SK-N-SH (cell line): ENCODE data around the gene LIG1. TPM values are rescaled to one million over a fixed set of nuclear protein-coding genes. Genes with fewer than 3 reads are reported as not detected.
A peak's percentile ranks its signal among the peaks of the same experiment; 100 is the strongest.

Experiments used
- CTCF ChIA-PET: fragments of 300-600, 350-600 bp; formaldehyde crosslinking; extraction: SDS; loops from one replicate; lab custom pipeline; 2021; lab: Yijun Ruan, JAX
- POLR2A ChIA-PET: fragments of 350-600 bp; sonication (Branson Sonifier 250); formaldehyde crosslinking; extraction: SDS; loops from one replicate; lab custom pipeline; 2020; ENCODE audit warnings: antibody characterized with exemption, inconsistent platforms; lab: Yijun Ruan, JAX
- DNase-seq: peaks from one replicate; pipeline ENCODE4 v3.0.0; 2012
- H2AFZ ChIP-seq: fragments of 200-600 bp; sonication (generic); 2 replicates; pipeline ENCODE4 v1.8.1; 2016; ENCODE audit warnings: antibody characterized with exemption, mild to moderate bottlenecking, low read depth
- H3F3A ChIP-seq: fragments of 200-600 bp; sonication (generic); replicated peaks from 2 replicates; pipeline ENCODE3; 2016; ENCODE audit warnings: antibody characterized with exemption, mild to moderate bottlenecking; ENCODE audit not compliant: insufficient read depth
- H3K27ac ChIP-seq, 2 experiments: fragments of 200-500 bp in 1 of 2; fragments of 200-600 bp in 1 of 2; sonication (Bioruptor generic) in 1 of 2; sonication (generic), shearing (Covaris generic) in 1 of 2; 2 replicates each; pipeline versions ENCODE4 v1.5.1 to v1.6.1; 2014 to 2016; ENCODE audit warnings: low read depth in 2 of 2, inconsistent platforms in 1 of 2, low read length in 1 of 2, mild to moderate bottlenecking in 1 of 2, mixed read lengths in 1 of 2
- H3K27me3 ChIP-seq: fragments of 200-600 bp; sonication (generic), shearing (Covaris generic); 2 replicates; pipeline ENCODE4 v1.6.1; 2016; ENCODE audit warnings: mixed run types; ENCODE audit not compliant: insufficient read depth
- H3K36me3 ChIP-seq, 2 experiments: fragments of 200-500 bp in 1 of 2; fragments of 200-600 bp in 1 of 2; sonication (Bioruptor generic) in 1 of 2; sonication (generic) in 1 of 2; replicated peaks in 1 of 2; 2 replicates each; pipeline versions ENCODE3 to v1.5.1; 2014 to 2016; ENCODE audit warnings: low read length in 1 of 2, mild to moderate bottlenecking in 1 of 2; ENCODE audit not compliant: insufficient read depth in 2 of 2, control insufficient read depth in 1 of 2
- H3K4me1 ChIP-seq, 2 experiments: fragments of 200-500 bp in 1 of 2; fragments of 200-600 bp in 1 of 2; sonication (Bioruptor generic) in 1 of 2; sonication (generic), shearing (Covaris generic) in 1 of 2; 2 replicates each; pipeline versions ENCODE4 v1.5.1 to v1.6.1; 2014 to 2016; ENCODE audit warnings: low read depth in 1 of 2, low read length in 1 of 2, mixed run types in 1 of 2; ENCODE audit not compliant: insufficient read depth in 2 of 2, control insufficient read depth in 1 of 2
- H3K4me2 ChIP-seq: fragments of 200-600 bp; sonication (generic), shearing (Covaris generic); 2 replicates; pipeline ENCODE4 v1.6.1; 2017; ENCODE audit warnings: mixed run types
- H3K4me3 ChIP-seq, 2 experiments: fragments of 200-500 bp in 1 of 2; fragments of 200-600 bp in 1 of 2; sonication (Bioruptor generic) in 1 of 2; sonication (generic), shearing (Covaris generic) in 1 of 2; 2 replicates each; pipeline versions ENCODE4 v1.5.1 to v1.8.1; 2014 to 2016; ENCODE audit warnings: low read depth in 2 of 2, inconsistent platforms in 1 of 2, low read length in 1 of 2, mild to moderate bottlenecking in 1 of 2, mixed read lengths in 1 of 2, moderate library complexity in 1 of 2
- H3K79me2 ChIP-seq: fragments of 200-600 bp; sonication (generic); 2 replicates; pipeline ENCODE4 v1.8.1; 2017; ENCODE audit warnings: mild to moderate bottlenecking; ENCODE audit not compliant: insufficient read depth
- H3K9ac ChIP-seq: fragments of 200-600 bp; sonication (generic); 2 replicates; pipeline ENCODE4 v1.6.1; 2017; ENCODE audit warnings: mixed run types
- H3K9me2 ChIP-seq: fragments of 200-600 bp; sonication (generic); 2 replicates; pipeline ENCODE4 v1.6.1; 2017; ENCODE audit warnings: mixed run types
- H3K9me3 ChIP-seq: fragments of 200-600 bp; sonication (generic); 2 replicates; pipeline ENCODE4 v1.6.1; 2017; ENCODE audit warnings: mixed run types, mild to moderate bottlenecking, moderate library complexity
- H4K20me1 ChIP-seq: fragments of 200-600 bp; sonication (generic); 2 replicates; pipeline ENCODE4 v1.6.1; 2017; ENCODE audit warnings: mild to moderate bottlenecking, mixed run types; ENCODE audit not compliant: insufficient read depth
- ELF1 ChIP-seq: IDR thresholded peaks from 2 replicates; pipeline ENCODE4 v1.4.0; 2012
- GATA2 ChIP-seq: sonication (generic); formaldehyde crosslinking; IDR thresholded peaks from 2 replicates; pipeline ENCODE4 v1.5.0; 2020; ENCODE audit warnings: mild to moderate bottlenecking, missing genetic modification reagents
- MXI1 ChIP-seq: IDR thresholded peaks from 2 replicates; pipeline ENCODE4 v1.6.1; 2012; ENCODE audit warnings: mild to moderate bottlenecking, low read depth, low read length, improper control_type of control experiment
- RAD21 ChIP-seq: IDR thresholded peaks from 2 replicates; pipeline ENCODE4 v1.6.1; 2012; ENCODE audit warnings: mild to moderate bottlenecking, low read length
- TEAD4 ChIP-seq: IDR thresholded peaks from 2 replicates; pipeline ENCODE4 v1.4.0; 2012; ENCODE audit warnings: mild to moderate bottlenecking, borderline replicate concordance; ENCODE audit not compliant: insufficient read depth
- YY1 ChIP-seq: IDR thresholded peaks from 2 replicates; pipeline ENCODE4 v1.4.0; 2012; ENCODE audit warnings: low read depth, mild to moderate bottlenecking
- whole genome bisulfite sequencing: methylation state at CpG from one replicate; pipeline ENCODE4 v1.1.6; 2017; ENCODE audit warnings: low lambda C conversion rate; 5-methylcytosine and 5-hydroxymethylcytosine counted together
- polyA plus RNA-seq, 3 experiments: library from polyadenylated mRNA; depleted of rRNA; stranded (reverse); fragments of >200 nt; gene quantifications; 2 replicates each; pipeline ENCODE4 v1.2.3, GENCODE V29; 2012
- TF ChIP-seq, protein P1 (sequence below): fragments of 150-350 bp; IDR thresholded peaks from 2 replicates; pipeline ENCODE4 v1.6.1; 2017; ENCODE audit warnings: antibody characterized with exemption, low read length, low read depth, borderline replicate concordance
- TF ChIP-seq, protein P2 (sequence below): IDR thresholded peaks from 2 replicates; pipeline ENCODE4 v1.4.0; 2012; ENCODE audit warnings: low read depth, borderline replicate concordance
- TF ChIP-seq, protein P3 (sequence below): fragments of 200-600 bp; sonication (generic); IDR thresholded peaks from 2 replicates; pipeline ENCODE4 v1.6.1; 2017; ENCODE audit warnings: antibody characterized with exemption, mild to moderate bottlenecking, moderate library complexity

LIG1 gene
- polyA plus RNA-seq, 1 of the 3 experiments (the other 2 are of a cell fraction) = 53.0 TPM

DNA sequence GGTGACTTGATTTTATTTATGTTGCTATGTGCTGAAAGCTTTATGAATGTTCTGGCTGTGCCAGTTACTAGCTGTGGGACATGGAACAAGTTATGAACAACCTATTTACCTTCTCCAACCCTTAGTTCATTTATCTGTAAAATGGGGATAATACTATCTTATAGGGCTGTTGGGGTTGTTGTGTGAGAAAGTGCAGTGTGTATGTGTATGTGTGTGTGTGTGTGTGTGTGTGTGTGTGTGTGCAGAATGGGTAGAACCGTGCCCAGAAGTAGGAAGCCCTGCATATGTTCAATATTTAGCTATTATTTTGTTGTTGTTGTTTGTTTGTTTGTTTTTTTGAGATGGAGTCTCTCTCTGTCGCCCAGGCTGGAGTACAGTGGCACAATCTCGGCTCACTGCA is 20.7 kb upstream of the LIG1 start:
- Histone ChIP-seq H3K4me3 (no peak overlapping the region), H3K27me3 (no peaks in the 10 kb centered on the region)
- TF ChIP-seq TEAD4 = no peak
- TF ChIP-seq ELF1 = no peak
- TF ChIP-seq RAD21 = no peak
- no peak for TF ChIP-seq YY1
- TF ChIP-seq GATA2 (CRISPR knock-in tag) = no peak
- TF ChIP-seq, protein P1, sequence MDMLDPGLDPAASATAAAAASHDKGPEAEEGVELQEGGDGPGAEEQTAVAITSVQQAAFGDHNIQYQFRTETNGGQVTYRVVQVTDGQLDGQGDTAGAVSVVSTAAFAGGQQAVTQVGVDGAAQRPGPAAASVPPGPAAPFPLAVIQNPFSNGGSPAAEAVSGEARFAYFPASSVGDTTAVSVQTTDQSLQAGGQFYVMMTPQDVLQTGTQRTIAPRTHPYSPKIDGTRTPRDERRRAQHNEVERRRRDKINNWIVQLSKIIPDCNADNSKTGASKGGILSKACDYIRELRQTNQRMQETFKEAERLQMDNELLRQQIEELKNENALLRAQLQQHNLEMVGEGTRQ = no peak
- no peak for TF ChIP-seq MXI1
- TF ChIP-seq, all 33 proteins: peak for 0
- H3K9me2 ChIP-seq = no peaks in the 10 kb centered on the region
- CTCF ChIA-PET = interaction anchor here (0.7 kb wide), 1 partner anchor 82 kb away, joined by 4 read pairs; no protein-coding TSS in a partner anchor
- H3K27ac ChIP-seq = no peak overlapping the region
- no peaks in the 10 kb centered on the region for H3K9me3 ChIP-seq
- no peaks in the 10 kb centered on the region for H3F3A ChIP-seq
- no peak for DNase-seq
- no peaks in the 10 kb centered on the region for H4K20me1 ChIP-seq
- H3K4me1 ChIP-seq = no peaks in the 10 kb centered on the region
- no peaks in the 10 kb centered on the region for H3K79me2 ChIP-seq
- no peak overlapping the region for H3K9ac ChIP-seq
- 92% methylated on average over 3 of the region's 3 CpGs for whole genome bisulfite sequencing
- H3K4me2 ChIP-seq = no peak overlapping the region
- POLR2A ChIA-PET = interaction anchor here (0.9 kb wide), 1 partner anchor 12 kb away, joined by 3 read pairs; no protein-coding TSS in a partner anchor
- H3K36me3 ChIP-seq = peaks cover 0 to 4% of the 10 kb centered on the region in 2 experiments
- H2AFZ ChIP-seq = no peak overlapping the region

GRCh38 chr19:48190288-48190884 is 20.2 kb upstream of the LIG1 start:
- H3K4me2 ChIP-seq = no peak overlapping the region
- H3K4me1 ChIP-seq = no peaks in the 10 kb centered on the region
- no peaks in the 10 kb centered on the region for H3K79me2 ChIP-seq
- POLR2A ChIA-PET = interaction anchor here (0.9 kb wide), 1 partner anchor 13 kb away, joined by 3 read pairs; no protein-coding TSS in a partner anchor
- DNase-seq = no peak
- no peaks in the 10 kb centered on the region for H3K9me3 ChIP-seq
- peaks cover 0 to 4% of the 10 kb centered on the region in 2 experiments for H3K36me3 ChIP-seq
- no peaks in the 10 kb centered on the region for H4K20me1 ChIP-seq
- no peaks in the 10 kb centered on the region for H3F3A ChIP-seq
- no peak overlapping the region for H3K9ac ChIP-seq
- no peak overlapping the region for H3K4me3 ChIP-seq
- H3K9me2 ChIP-seq = no peaks in the 10 kb centered on the region
- H2AFZ ChIP-seq = no peak overlapping the region
- H3K27me3 ChIP-seq = no peaks in the 10 kb centered on the region
- CTCF ChIA-PET = interaction anchor here (0.7 kb wide), 1 partner anchor 82 kb away, joined by 4 read pairs; no protein-coding TSS in a partner anchor
- no peak overlapping the region for H3K27ac ChIP-seq
- TF ChIP-seq, protein P2, sequence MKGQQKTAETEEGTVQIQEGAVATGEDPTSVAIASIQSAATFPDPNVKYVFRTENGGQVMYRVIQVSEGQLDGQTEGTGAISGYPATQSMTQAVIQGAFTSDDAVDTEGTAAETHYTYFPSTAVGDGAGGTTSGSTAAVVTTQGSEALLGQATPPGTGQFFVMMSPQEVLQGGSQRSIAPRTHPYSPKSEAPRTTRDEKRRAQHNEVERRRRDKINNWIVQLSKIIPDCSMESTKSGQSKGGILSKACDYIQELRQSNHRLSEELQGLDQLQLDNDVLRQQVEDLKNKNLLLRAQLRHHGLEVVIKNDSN = peak; percentile 32; the same call in 1 of the 2 replicates
- TF ChIP-seq, protein P3, sequence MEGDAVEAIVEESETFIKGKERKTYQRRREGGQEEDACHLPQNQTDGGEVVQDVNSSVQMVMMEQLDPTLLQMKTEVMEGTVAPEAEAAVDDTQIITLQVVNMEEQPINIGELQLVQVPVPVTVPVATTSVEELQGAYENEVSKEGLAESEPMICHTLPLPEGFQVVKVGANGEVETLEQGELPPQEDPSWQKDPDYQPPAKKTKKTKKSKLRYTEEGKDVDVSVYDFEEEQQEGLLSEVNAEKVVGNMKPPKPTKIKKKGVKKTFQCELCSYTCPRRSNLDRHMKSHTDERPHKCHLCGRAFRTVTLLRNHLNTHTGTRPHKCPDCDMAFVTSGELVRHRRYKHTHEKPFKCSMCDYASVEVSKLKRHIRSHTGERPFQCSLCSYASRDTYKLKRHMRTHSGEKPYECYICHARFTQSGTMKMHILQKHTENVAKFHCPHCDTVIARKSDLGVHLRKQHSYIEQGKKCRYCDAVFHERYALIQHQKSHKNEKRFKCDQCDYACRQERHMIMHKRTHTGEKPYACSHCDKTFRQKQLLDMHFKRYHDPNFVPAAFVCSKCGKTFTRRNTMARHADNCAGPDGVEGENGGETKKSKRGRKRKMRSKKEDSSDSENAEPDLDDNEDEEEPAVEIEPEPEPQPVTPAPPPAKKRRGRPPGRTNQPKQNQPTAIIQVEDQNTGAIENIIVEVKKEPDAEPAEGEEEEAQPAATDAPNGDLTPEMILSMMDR = no peak
- WGBS = 89% methylated on average over 9 of the region's 13 CpGs
